ENCODE data around the gene SRSF3. TPM values are rescaled to one million over a fixed set of nuclear protein-coding genes. Genes with fewer than 3 reads are reported as not detected.
"Not testable (repeated sequence)": the region's sequence is repeated elsewhere in the genome, so short reads cannot be mapped to it uniquely, and the experiment has no call there.

Gene SRSF3
- total RNA-seq, 1 donor from 2014 or later = 119 TPM

DNA sequence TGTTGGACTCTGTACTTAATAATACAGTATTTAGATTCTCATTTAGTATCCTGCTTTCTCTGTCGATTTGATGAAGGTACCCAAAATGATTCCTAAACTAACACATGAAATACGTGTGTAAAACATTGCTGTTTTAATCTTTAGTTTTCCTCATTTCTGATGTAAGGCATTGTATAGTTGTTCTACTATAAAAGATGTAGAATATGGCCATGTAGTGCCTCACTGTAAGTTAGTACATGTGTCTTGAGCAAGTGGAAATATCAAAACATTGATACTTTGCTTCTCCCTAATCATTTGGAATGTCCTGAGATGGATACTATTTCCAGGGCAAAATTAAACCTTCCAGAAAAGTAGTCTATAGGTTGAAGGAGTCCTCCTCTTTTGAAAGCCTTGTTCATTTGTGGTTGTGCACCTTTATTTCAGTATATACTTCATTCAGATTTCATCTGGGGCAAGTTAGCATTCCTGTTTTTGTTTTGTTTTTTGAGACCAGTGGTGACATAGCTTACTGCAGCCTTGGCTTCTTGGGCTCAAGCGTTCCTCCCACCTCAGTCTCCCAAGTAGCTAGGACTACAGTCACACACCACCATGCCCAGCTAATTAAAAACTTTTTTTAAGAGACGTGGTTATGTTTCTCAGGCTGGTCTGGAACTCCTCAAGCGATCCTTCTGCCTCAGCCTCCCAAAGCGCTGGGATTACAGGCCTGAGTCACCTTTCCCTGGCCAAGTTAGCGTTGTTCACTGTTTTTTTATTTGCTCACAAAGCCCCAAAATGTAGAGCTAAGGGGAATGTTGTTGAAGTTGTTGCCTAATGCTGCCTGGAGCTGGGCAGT lies 11.6 kb downstream of the SRSF3 start:
- Histone ChIP-seq H3K4me3 (peak overlapping the region; percentile 2), H3K36me3 (peaks cover 90% of the 10 kb centered on the region), H3K27ac (replicated peaks) (peak overlapping the region; percentile 62), H3K27me3 (ENCODE audit: low read depth) (no peaks in the 10 kb centered on the region), H3K4me1 (peaks cover 99% of the 10 kb centered on the region), H3K9me3 (replicated peaks) (no peaks in the 10 kb centered on the region)
- DNase-seq = no peak
- intact Hi-C loops (cut with micrococcal nuclease) = no loop called here
- TF ChIP-seq, protein P1, sequence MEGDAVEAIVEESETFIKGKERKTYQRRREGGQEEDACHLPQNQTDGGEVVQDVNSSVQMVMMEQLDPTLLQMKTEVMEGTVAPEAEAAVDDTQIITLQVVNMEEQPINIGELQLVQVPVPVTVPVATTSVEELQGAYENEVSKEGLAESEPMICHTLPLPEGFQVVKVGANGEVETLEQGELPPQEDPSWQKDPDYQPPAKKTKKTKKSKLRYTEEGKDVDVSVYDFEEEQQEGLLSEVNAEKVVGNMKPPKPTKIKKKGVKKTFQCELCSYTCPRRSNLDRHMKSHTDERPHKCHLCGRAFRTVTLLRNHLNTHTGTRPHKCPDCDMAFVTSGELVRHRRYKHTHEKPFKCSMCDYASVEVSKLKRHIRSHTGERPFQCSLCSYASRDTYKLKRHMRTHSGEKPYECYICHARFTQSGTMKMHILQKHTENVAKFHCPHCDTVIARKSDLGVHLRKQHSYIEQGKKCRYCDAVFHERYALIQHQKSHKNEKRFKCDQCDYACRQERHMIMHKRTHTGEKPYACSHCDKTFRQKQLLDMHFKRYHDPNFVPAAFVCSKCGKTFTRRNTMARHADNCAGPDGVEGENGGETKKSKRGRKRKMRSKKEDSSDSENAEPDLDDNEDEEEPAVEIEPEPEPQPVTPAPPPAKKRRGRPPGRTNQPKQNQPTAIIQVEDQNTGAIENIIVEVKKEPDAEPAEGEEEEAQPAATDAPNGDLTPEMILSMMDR (IDR thresholded peaks at IDR 0.05; ENCODE audit: borderline replicate concordance) = peak; percentile 18

DNA sequence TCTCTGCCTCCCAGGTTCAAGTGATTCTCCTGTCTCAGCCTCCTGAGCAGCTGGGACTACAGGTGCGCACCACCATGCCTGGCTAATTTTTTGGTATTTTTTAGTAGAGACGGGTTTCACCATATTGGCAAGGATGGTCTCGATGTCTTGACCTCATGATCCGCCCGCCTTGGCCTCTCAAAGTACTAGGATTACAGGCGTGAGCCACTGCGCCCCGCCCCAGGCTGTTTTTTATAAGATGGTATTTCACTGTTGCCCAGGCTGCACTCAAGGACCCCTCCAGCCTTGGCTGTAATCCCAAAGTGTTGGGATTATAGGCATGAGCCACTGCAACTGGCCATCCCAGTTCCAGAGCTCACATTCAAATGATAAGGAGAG lies 13.1 kb downstream of the SRSF3 start:
- DNase-seq; intact Hi-C loops (cut with micrococcal nuclease); H3K9me3 ChIP-seq (replicated peaks); H3K27me3 ChIP-seq (ENCODE audit: low read depth); H3K4me3 ChIP-seq: not testable (repeated sequence)
- H3K4me1 ChIP-seq = peaks cover 85% of the 10 kb centered on the region
- peaks cover 87% of the 10 kb centered on the region for H3K36me3 ChIP-seq
- H3K27ac ChIP-seq (replicated peaks) = peak overlapping the region; percentile 62

DNA sequence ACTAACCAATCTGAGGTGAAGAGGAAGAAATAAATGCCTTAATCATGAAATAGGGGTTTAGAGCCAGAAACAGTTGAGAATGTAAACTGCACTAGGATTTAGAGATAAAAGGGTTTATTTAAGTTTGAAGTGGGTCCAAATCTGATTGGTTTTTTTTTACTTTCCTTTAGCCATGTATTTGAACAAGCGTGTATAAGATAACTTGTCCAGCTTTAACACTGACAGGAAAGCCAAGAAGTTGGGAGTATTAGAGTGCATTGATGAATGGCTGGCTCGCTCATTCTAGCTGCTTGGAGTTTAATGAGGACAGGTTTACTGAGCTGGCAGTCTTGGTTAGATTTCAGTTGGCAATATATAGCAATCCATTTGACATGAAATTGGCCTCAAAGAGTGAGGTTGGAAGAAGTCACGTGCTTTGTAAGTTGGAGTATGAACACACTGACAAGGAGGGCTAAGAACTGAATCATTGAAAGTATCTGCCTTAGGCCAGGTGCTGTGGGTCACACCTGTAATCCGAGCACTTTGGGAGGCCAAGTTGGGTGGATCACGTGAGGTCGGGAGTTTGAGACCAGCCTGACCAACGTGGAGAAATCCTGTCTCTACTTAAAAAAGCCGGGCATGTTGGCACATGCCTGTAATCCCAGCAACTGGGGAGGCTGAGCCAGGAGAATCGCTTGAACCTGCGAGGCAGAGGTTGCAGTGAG lies 13.7 kb downstream of the SRSF3 start:
- no peaks in the 10 kb centered on the region for H3K27me3 ChIP-seq (ENCODE audit: low read depth)
- no peak overlapping the region for H3K4me3 ChIP-seq
- no peaks in the 10 kb centered on the region for H3K9me3 ChIP-seq (replicated peaks)
- H3K4me1 ChIP-seq = peaks cover 80% of the 10 kb centered on the region
- H3K27ac ChIP-seq (replicated peaks) = peak overlapping the region; percentile 60
- TF ChIP-seq, protein P1 (IDR thresholded peaks at IDR 0.05; ENCODE audit: borderline replicate concordance) = no peak
- no peak for DNase-seq
- intact Hi-C loops (cut with micrococcal nuclease) = no loop called here
- H3K36me3 ChIP-seq = peaks cover 87% of the 10 kb centered on the region

DNA sequence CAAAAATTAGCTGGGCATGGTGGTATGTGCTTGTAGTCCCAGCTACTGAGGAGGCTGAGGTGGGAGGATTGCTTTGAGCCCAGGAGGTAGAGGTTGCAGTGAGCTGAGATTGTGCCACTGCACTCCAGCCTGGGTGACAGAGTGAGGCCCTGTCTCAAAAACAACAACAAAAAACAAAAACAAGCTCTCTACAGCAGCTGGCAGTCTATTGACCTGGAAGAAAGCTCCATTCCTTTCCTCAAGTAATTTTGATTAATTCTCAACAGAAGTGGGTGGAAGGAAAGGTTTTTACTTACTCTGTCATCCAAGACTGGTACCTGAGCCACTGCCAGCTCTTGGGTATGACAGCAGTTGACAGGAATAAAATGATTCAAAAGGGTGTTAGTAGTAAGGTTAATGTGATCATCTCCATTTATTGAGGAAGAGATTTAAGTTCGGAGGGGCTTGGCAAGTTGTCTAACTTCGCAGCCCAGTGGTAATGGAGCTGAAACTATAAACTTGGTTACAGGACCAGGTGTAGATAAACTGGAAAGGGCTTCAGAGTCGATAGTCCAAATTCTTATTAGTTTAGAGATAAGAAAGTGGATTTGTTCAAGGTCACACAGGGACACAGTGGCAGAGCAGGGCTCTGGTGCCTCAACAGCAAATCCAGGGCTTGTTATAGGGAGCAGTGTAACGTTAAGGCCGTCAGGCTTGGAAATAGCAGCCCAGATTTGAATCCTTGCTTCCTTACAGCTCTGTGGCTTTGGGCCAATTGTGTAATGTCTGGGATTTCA lies 14.8 kb downstream of the SRSF3 start:
- H3K27ac ChIP-seq (replicated peaks) = peak overlapping the region; percentile 60
- H3K27me3 ChIP-seq (ENCODE audit: low read depth) = no peaks in the 10 kb centered on the region
- intact Hi-C loops (cut with micrococcal nuclease) = no loop called here
- no peak overlapping the region for H3K4me3 ChIP-seq
- peaks cover 69% of the 10 kb centered on the region for H3K4me1 ChIP-seq
- H3K36me3 ChIP-seq = peaks cover 87% of the 10 kb centered on the region
- DNase-seq = no peak
- TF ChIP-seq, protein P1 (IDR thresholded peaks at IDR 0.05; ENCODE audit: borderline replicate concordance) = no peak
- no peaks in the 10 kb centered on the region for H3K9me3 ChIP-seq (replicated peaks)

DNA sequence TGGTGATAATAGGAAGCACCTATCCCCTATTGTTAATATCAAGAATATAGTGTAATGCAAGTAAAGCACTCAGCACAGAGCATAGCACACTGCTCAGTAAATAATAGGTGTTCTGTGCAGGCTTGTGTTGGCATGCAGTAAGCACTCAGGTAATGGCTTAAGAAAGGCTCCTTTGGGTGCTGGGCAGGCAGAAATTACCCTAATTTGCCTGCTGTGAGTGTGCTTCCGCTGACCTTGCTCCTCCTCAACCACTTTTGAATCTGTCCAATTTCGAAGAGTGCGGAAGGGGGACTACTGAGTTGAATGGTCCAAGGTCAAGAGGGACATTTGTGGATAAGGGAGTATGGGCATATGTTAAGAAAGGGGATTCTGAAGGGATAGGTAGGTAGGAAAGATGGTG lies 15.4 kb downstream of the SRSF3 start:
- H3K36me3 ChIP-seq = peaks cover 82% of the 10 kb centered on the region
- TF ChIP-seq, protein P1 (IDR thresholded peaks at IDR 0.05; ENCODE audit: borderline replicate concordance) = no peak
- H3K9me3 ChIP-seq (replicated peaks) = no peaks in the 10 kb centered on the region
- no peak overlapping the region for H3K4me3 ChIP-seq
- H3K27ac ChIP-seq (replicated peaks) = peak overlapping the region; percentile 60
- no peak for DNase-seq
- intact Hi-C loops (cut with micrococcal nuclease) = no loop called here
- H3K4me1 ChIP-seq = peaks cover 69% of the 10 kb centered on the region
- H3K27me3 ChIP-seq (ENCODE audit: low read depth) = no peaks in the 10 kb centered on the region
